ENCODE measurements around the gene SELL. TPM values are rescaled to one million over a fixed set of nuclear protein-coding genes. Genes with fewer than 3 reads are reported as not detected.
"Not testable (repeated sequence)": the region's sequence is repeated elsewhere in the genome, so short reads cannot be mapped to it uniquely, and the experiment has no call there.

SELL gene
- total RNA-seq, 3 donors from 2014 or later, result 0.78 to 2.5 (median 0.92) TPM

DNA sequence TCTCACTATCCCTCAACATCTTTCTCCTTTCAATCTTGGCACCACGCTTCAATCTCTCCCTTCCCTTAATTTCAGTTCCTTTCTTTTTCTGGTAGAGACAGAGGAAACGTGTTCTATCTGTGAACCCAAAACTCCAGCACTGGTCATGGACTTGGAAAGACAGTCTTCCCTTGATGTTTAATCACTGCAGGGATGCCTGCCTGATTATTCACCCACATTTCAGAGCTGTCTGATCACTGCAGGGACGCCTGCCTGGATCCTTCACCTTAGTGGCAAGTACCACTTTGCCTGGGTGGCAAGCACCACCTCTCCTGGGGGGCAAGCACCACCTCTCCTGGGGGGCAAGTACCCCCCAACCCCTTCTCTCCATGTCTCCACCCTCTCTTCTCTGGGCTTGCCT, 27.8 kb downstream of the SELL start:
- Histone ChIP-seq H3K4me1 (ENCODE audit: low read depth) (no peaks in the 10 kb centered on the region), H3K36me3 (ENCODE audit: low read depth) (no peaks in the 10 kb centered on the region), H3K4me3 (no peak overlapping the region), H3K9me3 (no peaks in the 10 kb centered on the region)
- intact Hi-C loops (cut with DNase I, micrococcal nuclease), result no loop called here
- TF ChIP-seq, protein P1, sequence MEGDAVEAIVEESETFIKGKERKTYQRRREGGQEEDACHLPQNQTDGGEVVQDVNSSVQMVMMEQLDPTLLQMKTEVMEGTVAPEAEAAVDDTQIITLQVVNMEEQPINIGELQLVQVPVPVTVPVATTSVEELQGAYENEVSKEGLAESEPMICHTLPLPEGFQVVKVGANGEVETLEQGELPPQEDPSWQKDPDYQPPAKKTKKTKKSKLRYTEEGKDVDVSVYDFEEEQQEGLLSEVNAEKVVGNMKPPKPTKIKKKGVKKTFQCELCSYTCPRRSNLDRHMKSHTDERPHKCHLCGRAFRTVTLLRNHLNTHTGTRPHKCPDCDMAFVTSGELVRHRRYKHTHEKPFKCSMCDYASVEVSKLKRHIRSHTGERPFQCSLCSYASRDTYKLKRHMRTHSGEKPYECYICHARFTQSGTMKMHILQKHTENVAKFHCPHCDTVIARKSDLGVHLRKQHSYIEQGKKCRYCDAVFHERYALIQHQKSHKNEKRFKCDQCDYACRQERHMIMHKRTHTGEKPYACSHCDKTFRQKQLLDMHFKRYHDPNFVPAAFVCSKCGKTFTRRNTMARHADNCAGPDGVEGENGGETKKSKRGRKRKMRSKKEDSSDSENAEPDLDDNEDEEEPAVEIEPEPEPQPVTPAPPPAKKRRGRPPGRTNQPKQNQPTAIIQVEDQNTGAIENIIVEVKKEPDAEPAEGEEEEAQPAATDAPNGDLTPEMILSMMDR (IDR thresholded peaks at IDR 0.05), result no peak
- ATAC-seq (no peak), DNase-seq (no peak)

DNA sequence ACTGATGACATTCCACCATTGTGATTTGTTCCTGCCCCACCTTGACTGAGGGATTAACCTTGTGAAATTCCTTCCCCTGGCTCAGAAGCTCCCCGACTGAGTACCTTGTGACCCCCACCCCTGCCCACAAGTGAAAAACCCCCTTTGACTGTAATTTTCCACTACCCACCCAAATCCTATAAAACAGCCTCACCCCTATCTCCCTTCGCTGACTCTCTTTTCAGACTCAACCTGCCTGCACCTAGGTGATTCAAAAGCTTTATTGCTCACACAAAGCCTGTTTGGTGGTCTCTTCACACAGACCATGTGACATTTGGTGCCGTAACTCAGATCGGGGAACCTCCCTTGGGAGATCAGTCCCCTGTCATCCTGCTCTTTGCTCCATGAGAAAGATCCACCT, 28.3 kb downstream of the SELL start:
- H3K4me1 ChIP-seq (ENCODE audit: low read depth); intact Hi-C loops (cut with DNase I, micrococcal nuclease); H3K36me3 ChIP-seq (ENCODE audit: low read depth); H3K4me3 ChIP-seq; H3K9me3 ChIP-seq; DNase-seq; ATAC-seq: not testable (repeated sequence)

DNA sequence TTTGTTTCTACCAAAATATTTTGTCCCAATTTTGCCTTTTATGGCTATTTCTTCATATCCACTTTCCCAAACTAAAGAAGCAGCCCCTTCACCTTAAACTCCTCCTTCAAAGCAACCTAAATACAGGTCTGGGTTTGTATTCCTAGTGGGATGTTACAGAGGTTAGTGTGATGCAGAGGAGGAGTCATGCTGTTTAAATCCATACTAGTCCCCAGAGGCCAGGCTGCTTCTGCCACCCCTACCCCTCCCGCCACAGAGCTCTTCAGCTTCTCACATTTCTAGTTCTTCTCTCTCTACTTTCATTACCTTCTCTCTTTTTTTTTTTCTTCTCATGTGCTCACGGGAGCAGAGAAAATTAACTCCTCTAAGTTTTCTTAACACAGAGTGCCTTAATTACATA, 29.3 kb downstream of the SELL start:
- Histone ChIP-seq H3K9me3 (no peaks in the 10 kb centered on the region), H3K4me1 (ENCODE audit: low read depth) (no peaks in the 10 kb centered on the region), H3K36me3 (ENCODE audit: low read depth) (no peaks in the 10 kb centered on the region), H3K4me3 (no peak overlapping the region)
- intact Hi-C loops (cut with DNase I, micrococcal nuclease), result no loop called here
- ATAC-seq (no peak), DNase-seq (no peak)
- TF ChIP-seq, protein P1 (IDR thresholded peaks at IDR 0.05), result no peak

DNA sequence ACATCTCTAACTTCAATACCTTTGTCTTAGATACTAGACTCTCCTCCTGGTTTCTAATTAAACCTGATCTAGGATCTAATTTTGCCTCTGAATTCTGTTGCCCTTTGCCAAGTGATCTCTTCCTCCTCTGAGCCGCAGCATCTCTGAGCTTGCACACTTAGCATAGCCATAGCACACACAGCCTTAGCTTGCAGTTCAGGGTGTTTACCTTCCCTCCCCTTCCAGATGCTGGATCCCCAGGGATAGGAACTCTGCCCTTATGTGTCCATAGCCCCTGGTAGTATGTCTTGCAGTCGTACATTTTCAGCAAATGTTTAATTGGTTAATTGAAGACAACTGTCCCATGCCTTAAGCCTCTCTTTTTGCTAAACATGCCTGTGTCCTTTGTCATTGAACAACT, 30.3 kb downstream of the SELL start:
- no peaks in the 10 kb centered on the region for H3K9me3 ChIP-seq
- TF ChIP-seq, protein P1 (IDR thresholded peaks at IDR 0.05), result no peak
- H3K36me3 ChIP-seq (ENCODE audit: low read depth), result no peaks in the 10 kb centered on the region
- no peaks in the 10 kb centered on the region for H3K4me1 ChIP-seq (ENCODE audit: low read depth)
- intact Hi-C loops (cut with DNase I, micrococcal nuclease), result no loop called here
- DNase-seq (no peak), ATAC-seq (peak; percentile 8)
- H3K4me3 ChIP-seq, result no peak overlapping the region

DNA sequence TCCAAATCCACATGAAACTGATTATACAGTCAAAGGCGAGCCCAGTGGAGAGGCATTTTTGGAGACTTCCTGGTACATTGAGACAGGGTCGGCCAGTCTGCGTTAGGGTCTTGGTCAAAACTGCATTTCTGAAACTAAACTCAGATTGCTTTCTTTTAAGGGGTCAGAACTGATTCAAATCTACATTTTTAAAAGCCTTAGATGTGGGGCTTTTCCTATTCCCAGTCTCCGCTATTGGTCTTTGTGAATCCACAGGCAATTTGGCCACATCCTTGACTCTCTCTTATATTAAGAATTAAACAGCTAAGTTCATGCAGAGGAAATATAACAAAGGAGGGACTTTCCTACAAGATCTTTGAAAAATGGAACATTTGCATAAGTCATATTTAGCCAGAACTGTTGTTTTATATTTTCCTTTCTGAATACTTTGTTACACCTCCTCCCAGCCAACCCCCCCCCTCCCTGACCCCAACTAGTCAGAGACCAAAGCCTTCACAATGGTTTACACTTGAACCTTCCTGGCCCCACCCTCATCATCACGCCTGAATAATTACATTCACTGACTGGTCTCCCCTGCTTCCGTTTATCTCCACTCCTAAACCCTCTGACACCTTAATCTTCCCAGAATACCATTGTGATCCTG, 30.9 kb downstream of the SELL start:
- ATAC-seq (peak; percentile 72), DNase-seq (no peak)
- no peaks in the 10 kb centered on the region for H3K9me3 ChIP-seq
- intact Hi-C loops (cut with DNase I, micrococcal nuclease), result no loop called here
- no peaks in the 10 kb centered on the region for H3K4me1 ChIP-seq (ENCODE audit: low read depth)
- TF ChIP-seq, protein P1 (IDR thresholded peaks at IDR 0.05), result no peak
- no peaks in the 10 kb centered on the region for H3K36me3 ChIP-seq (ENCODE audit: low read depth)
- no peak overlapping the region for H3K4me3 ChIP-seq

DNA sequence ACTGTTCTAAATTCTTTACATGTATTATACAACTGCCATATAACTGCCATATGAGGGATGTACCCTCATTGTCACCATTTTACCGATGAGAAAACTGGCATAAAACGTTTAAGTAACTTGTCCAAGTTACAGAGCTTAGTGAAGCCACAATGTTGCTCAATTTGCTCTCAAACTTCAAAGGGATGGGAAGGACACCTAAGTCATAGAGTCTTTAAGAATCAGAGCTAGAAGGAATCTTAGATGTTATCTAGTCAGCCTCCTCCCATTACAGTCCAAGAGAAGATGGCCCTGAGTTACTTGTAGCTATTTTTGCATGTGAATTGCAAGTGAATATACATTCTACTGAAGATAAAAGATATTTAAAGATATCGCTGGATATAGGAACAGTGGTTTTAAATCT, 31.7 kb downstream of the SELL start:
- ATAC-seq, result no peak
- Histone ChIP-seq H3K9me3 (no peaks in the 10 kb centered on the region), H3K4me1 (ENCODE audit: low read depth) (no peaks in the 10 kb centered on the region), H3K4me3 (no peak overlapping the region), H3K36me3 (ENCODE audit: low read depth) (no peaks in the 10 kb centered on the region)
- no peak for DNase-seq
- TF ChIP-seq, protein P1 (IDR thresholded peaks at IDR 0.05), result no peak
- intact Hi-C loops (cut with DNase I, micrococcal nuclease), result no loop called here
